Adrenal gland (tissue), 12 donors: ENCODE results near the gene LGALS13. TPM values are rescaled to one million over a fixed set of nuclear protein-coding genes. Genes with fewer than 3 reads are reported as not detected.

Source experiments
- DNase-seq, 7 donors: peaks; one replicate each; pipeline ENCODE4 v3.0.0-alpha.2; 2019 to 2020
- H3K27ac ChIP-seq, 5 donors: fragments of 200-600 bp; sonication (generic) in 4 of 5; 1 replicate in 3 of 5; 2 replicates in 2 of 5; pipeline versions ENCODE4 v1.5.1 to v1.8.0; 2016 to 2020; ENCODE audit warnings: mild to moderate bottlenecking in 1 of 5
- H3K27me3 ChIP-seq: fragments of 200-600 bp; 2 replicates; pipeline ENCODE4 v1.8.0; 2021
- H3K36me3 ChIP-seq, 2 donors: fragments of 200-600 bp; replicated peaks in 1 of 2; 1 replicate in 1 of 2; 2 replicates in 1 of 2; pipeline versions ENCODE4 v1.5.1 to v1.8.0; 2018 to 2022
- H3K4me1 ChIP-seq, 2 donors: fragments of 200-600 bp; replicated peaks in 1 of 2; 1 replicate in 1 of 2; 2 replicates in 1 of 2; pipeline versions ENCODE4 v1.5.1 to v1.8.0; 2018 to 2021
- H3K4me3 ChIP-seq, 4 donors: fragments of 200-600 bp; sonication (generic) in 3 of 4; one replicate each; pipeline ENCODE4 v1.5.1; 2016 to 2018
- H3K9me3 ChIP-seq, 3 donors: fragments of 200-600 bp; sonication (generic) in 1 of 3; replicated peaks in 1 of 3; 1 replicate in 2 of 3; 2 replicates in 1 of 3; pipeline versions ENCODE4 v1.5.1 to v1.8.0; 2016 to 2021
- CTCF ChIP-seq, 6 experiments: fragments of 450-650 bp in 4 of 6; fragments of 200-600 bp in 2 of 6; sonication (generic) in 1 of 6; IDR thresholded peaks; 1 replicate in 5 of 6; 2 replicates in 1 of 6; pipeline versions ENCODE4 v1.5.1 to v1.8.0; 2016 to 2021; ENCODE audit warnings: antibody characterized with exemption in 6 of 6, mild to moderate bottlenecking in 2 of 6, moderate library complexity in 1 of 6
- POLR2A ChIP-seq, 2 donors: fragments of 450-650 bp; IDR thresholded peaks; one replicate each; pipeline ENCODE4 v1.6.1; 2017; ENCODE audit warnings: antibody characterized with exemption in 2 of 2, mild to moderate bottlenecking in 2 of 2, moderate library complexity in 1 of 2
- WGBS, 4 donors: extraction: QIAGEN DNeasy Blood & Tissue Kit in 2 of 4; methylation state at CpG; one replicate each; pipeline versions ENCODE4 v1.1.5 to v1.1.7; 2013 to 2017; 5-methylcytosine and 5-hydroxymethylcytosine counted together
- intact Hi-C, 2 donors: fragments of 100-400 bp; cut with DNase I; formaldehyde crosslinking; loops; one replicate each; pipeline versions ENCODE4 v1.14.1 to v1.15.0; 2022 to 2023
- polyA plus RNA-seq, 3 donors: library from polyadenylated mRNA; stranded (reverse); fragments of 200-250 nt in 2 of 3; fragments of 350-450 nt in 1 of 3; fragmentation: Illumina TruSeq in 1 of 3; extraction: RNeasy Lipid Tissue Mini Kit (QIAGEN cat#74804) in 1 of 3; gene quantifications; one replicate each; pipeline ENCODE4 v1.2.3, GENCODE V29; 2013 to 2014
- total RNA-seq, 9 donors: library from RNA; depleted of rRNA in 4 of 9; stranded (reverse); fragments of >200 nt in 4 of 9; fragments of 120-200 nt in 1 of 9; fragmentation: NEBNext Ultra II Directional in 1 of 9; extraction: Animal tissue kit (Norgen Biotek cat#: 25700) in 1 of 9; gene quantifications; one replicate each; pipeline versions ENCODE4 v1.1.0 to v1.2.4, GENCODE V29; 2013 to 2023
- donor health status: healthy with polysubstance abuse.
- donor health status: Bipolar disorder and iron deficiency.
- donor health status: DM: yes; HTN: yes; CAD: no.
- donor health status: DM: no; HTN: no; CAD: no.
- donor health status: DM: no; HTN: no; CAD: no.
- donor health status: DM: yes; HTN: yes; CAD: no.

Gene LGALS13
- total and polyA plus RNA-seq, 12 donors: not detected

GRCh38 chr19:39631626-39632025 lies 29.3 kb downstream of the LGALS13 start:
- Histone ChIP-seq H3K27ac (no peak overlapping the region), H3K27me3 (peaks cover 5% of the 10 kb centered on the region), H3K4me1 (no peaks in the 10 kb centered on the region), H3K36me3 (no peaks in the 10 kb centered on the region), H3K4me3 (no peak overlapping the region), H3K9me3 (no peaks in the 10 kb centered on the region)
- WGBS, 4 donors: 44 to 63% (median 51%) methylated on average over 6 of the region's 6 CpGs
- TF ChIP-seq POLR2A (IDR thresholded peaks at IDR 0.05) (no peak), CTCF (IDR thresholded peaks at IDR 0.05) (no peak)
- DNase-seq: no peak
- intact Hi-C loops: no loop called here

DNA sequence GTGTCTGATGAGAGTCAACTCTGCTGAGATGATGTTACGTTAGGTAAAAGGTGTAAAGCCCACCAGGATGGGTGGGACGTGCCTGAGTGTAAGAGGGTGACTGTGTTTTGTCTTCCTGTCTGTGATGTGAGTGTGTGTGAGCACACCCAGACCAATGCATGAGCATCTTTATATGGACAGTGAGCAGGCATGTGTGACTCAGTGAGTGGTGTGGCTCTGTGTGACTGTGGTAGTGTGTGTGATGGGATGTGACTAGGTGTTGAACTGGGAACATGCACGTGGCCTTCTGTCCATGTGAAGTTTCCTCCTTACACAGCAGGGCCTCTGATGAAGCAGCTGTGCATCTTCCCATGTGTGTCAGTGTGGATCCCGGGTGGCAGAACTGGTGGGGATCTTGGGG lies 35.6 kb downstream of the LGALS13 start:
- DNase-seq: no peak
- WGBS, 4 donors: 42 to 56% (median 49%) methylated on average over 3 to 4 of the region's 4 CpGs

DNA sequence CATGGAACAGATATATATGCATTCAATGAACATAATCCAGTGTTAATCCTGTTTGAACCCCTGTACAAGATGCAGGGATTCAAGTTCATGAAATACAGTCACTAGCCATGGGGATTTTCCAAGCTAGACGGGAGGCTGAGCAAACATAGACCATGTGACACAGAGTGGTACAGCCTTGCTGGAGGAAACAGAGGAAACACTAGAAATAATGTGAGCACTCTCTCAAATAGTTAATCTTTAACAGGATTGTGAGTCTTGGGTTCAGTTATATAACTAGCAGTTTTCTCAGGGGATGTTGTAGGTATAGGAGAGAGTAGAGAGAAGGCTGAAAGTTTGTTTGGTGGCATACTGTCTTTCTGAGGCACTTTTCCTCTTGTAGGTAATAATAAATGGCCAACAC lies 39.4 kb downstream of the LGALS13 start:
- Histone ChIP-seq H3K9me3 (no peaks in the 10 kb centered on the region), H3K4me1 (no peaks in the 10 kb centered on the region), H3K4me3 (no peak overlapping the region), H3K27ac (no peak overlapping the region), H3K27me3 (peaks cover 9% of the 10 kb centered on the region), H3K36me3 (no peaks in the 10 kb centered on the region)
- 16 to 43% (median 30%) methylated on average over 1 of the region's 1 CpG for WGBS, 4 donors
- intact Hi-C loops: no loop called here
- no peak for DNase-seq
- no peak for TF ChIP-seq POLR2A (IDR thresholded peaks at IDR 0.05)
- TF ChIP-seq CTCF (IDR thresholded peaks at IDR 0.05): no peak

More for the DNA sequence above, 35.6 kb downstream of the LGALS13 start:
- no peak overlapping the region for H3K4me3 ChIP-seq
- H3K27ac ChIP-seq: no peak overlapping the region
- H3K9me3 ChIP-seq: no peaks in the 10 kb centered on the region
- H3K4me1 ChIP-seq: no peaks in the 10 kb centered on the region
- intact Hi-C loops: no loop called here
- TF ChIP-seq POLR2A (IDR thresholded peaks at IDR 0.05): no peak
- no peak for TF ChIP-seq CTCF (IDR thresholded peaks at IDR 0.05)
- H3K36me3 ChIP-seq: no peaks in the 10 kb centered on the region
- peaks cover 15% of the 10 kb centered on the region for H3K27me3 ChIP-seq

GRCh38 chr19:39643591-39643990 lies 41.3 kb downstream of the LGALS13 start:
- H3K36me3 ChIP-seq: no peaks in the 10 kb centered on the region
- TF ChIP-seq CTCF (IDR thresholded peaks at IDR 0.05) (no peak), POLR2A (IDR thresholded peaks at IDR 0.05) (no peak)
- DNase-seq: no peak
- intact Hi-C loops: no loop called here
- no peak overlapping the region for H3K4me3 ChIP-seq
- H3K27ac ChIP-seq: no peak overlapping the region
- peaks cover 3% of the 10 kb centered on the region for H3K27me3 ChIP-seq
- no peaks in the 10 kb centered on the region for H3K9me3 ChIP-seq
- H3K4me1 ChIP-seq: no peaks in the 10 kb centered on the region
- 54 to 68% (median 59%) methylated on average over 5 of the region's 5 CpGs for WGBS, 4 donors
